NCI-H146 treated with DMSO at 0.1 percent for 48 hours (cell line): Measurements from ENCODE around the gene BBS5.

Source experiments
- DNase-seq: peaks from one replicate; lab custom pipeline; 2025; ENCODE audit not compliant: unreplicated experiment; lab: John Stamatoyannopoulos, UW

BBS5 gene

GRCh38 chr2:169540146-169540545 lies 60.9 kb downstream of the BBS5 start:
- no peak for DNase-seq

- no peak for DNase-seq
These were observed 63.1 kb downstream of the BBS5 start for GRCh38 chr2:169542433-169542832.

GRCh38 chr2:169546756-169547155 lies 67.5 kb downstream of the BBS5 start:
- DNase-seq: no peak
